Stimulated activated CD4-positive, alpha-beta T cell treated with anti-CD3 and anti-CD28 coated beads, Interleukin-4, amount 100 ng/mL, for 1 hour (primary cell): ENCODE data around the gene VSNL1.

Source experiments
- DNase-seq: peaks from one replicate; pipeline ENCODE4 v3.0.0-alpha.2; 2020

The VSNL1 gene

GRCh38 chr2:17540093-17540812 is at the start of gene VSNL1:
TSS of gene VSNL1 (plus strand) at chr2:17540696. CDS start at chr2:17592075, 51,379 bp downstream.
- no peak for DNase-seq

GRCh38 chr2:17495590-17495989 is 44.9 kb upstream of the VSNL1 start:
- no peak for DNase-seq

- DNase-seq: no peak
Measured at GRCh38 chr2:17497718-17498117, 42.8 kb upstream of the VSNL1 start.

- no peak for DNase-seq
Measured at GRCh38 chr2:17506736-17507616, 33.5 kb upstream of the VSNL1 start.

- DNase-seq: no peak
Measured at GRCh38 chr2:17515652-17516051, 24.8 kb upstream of the VSNL1 start.

GRCh38 chr2:17517481-17518211 is 22.9 kb upstream of the VSNL1 start:
- no peak for DNase-seq

GRCh38 chr2:17518212-17519154 is 22.0 kb upstream of the VSNL1 start, which contains the start of gene RAD51AP2:
TSS of gene RAD51AP2 (minus strand) at chr2:17518440. CDS start at chr2:17518415, 25 bp downstream.
- DNase-seq: peak; percentile 18

- no peak for DNase-seq
Measured at GRCh38 chr2:17519486-17519885, 21.0 kb upstream of the VSNL1 start.

- DNase-seq: no peak
Measured at GRCh38 chr2:17520761-17521160, 19.7 kb upstream of the VSNL1 start.

GRCh38 chr2:17521621-17522020 is 18.9 kb upstream of the VSNL1 start:
- no peak for DNase-seq

GRCh38 chr2:17522303-17522702 is 18.2 kb upstream of the VSNL1 start:
- DNase-seq: no peak

- DNase-seq: no peak
Measured at GRCh38 chr2:17529771-17530170, 10.7 kb upstream of the VSNL1 start.

- DNase-seq: no peak
Measured at GRCh38 chr2:17533546-17533945, 7.0 kb upstream of the VSNL1 start.

- DNase-seq: no peak
Measured at GRCh38 chr2:17536416-17536815, 4.1 kb upstream of the VSNL1 start.

GRCh38 chr2:17538022-17538843 is 2.3 kb upstream of the VSNL1 start:
- DNase-seq: no peak

- DNase-seq: no peak
Measured at GRCh38 chr2:17538844-17539554, 1.5 kb upstream of the VSNL1 start.

GRCh38 chr2:17539611-17540092 is 844 bp upstream of the VSNL1 start:
- DNase-seq: no peak

GRCh38 chr2:17540813-17541530 is 476 bp downstream of the VSNL1 start:
- DNase-seq: no peak

GRCh38 chr2:17541531-17541950 is 1.0 kb downstream of the VSNL1 start:
- no peak for DNase-seq

GRCh38 chr2:17542471-17542870 is 2.0 kb downstream of the VSNL1 start:
- no peak for DNase-seq
